ENCODE measurements around the gene GRWD1.

DNA sequence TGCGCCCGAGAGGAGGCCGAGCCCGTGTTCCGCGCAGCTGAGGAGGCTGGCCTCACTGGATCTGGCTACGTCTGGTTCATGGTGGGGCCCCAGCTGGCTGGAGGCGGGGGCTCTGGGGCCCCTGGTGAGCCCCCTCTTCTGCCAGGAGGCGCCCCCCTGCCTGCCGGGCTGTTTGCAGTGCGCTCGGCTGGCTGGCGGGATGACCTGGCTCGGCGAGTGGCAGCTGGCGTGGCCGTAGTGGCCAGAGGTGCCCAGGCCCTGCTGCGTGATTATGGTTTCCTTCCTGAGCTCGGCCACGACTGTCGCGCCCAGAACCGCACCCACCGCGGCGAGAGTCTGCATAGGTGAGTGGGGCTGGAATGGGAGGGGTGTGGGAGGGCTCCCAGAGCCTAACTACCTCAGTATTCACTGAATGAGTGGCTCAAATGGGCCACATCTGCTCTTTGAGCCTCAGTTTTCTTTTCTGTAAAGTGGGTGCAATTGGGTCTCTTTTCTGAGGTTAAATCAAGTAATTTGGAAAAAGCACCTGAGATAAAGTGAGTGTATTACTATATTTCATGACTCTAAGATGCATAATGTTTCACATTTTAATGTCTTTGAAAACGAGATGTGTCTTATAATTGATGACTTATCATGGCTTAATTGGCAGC lies 40.6 kb upstream of the GRWD1 start:
- no peak for TF ChIP-seq CTCF (conservative IDR thresholded peaks at IDR 0.05)
- TF ChIP-seq ZFX (IDR thresholded peaks at IDR 0.05): no peak
